PC-9 (cell line): ENCODE results near the gene LIX1. TPM values are rescaled to one million over a fixed set of nuclear protein-coding genes. Genes with fewer than 3 reads are reported as not detected.

Experiments used
- BruUV-seq: library from RNA; stranded (reverse); fragments of 400-500 nt; replicated peaks from 2 replicates; lab custom pipeline; 2021; lab: Mats Ljungman, UMichigan
- CTCF ChIA-PET: fragments of 300-600 bp; sonication (Branson Sonifier 250); formaldehyde crosslinking; loops from one replicate; lab custom pipeline; 2022; ENCODE audit warnings: antibody characterized with exemption; lab: Charles Lee
- POLR2A ChIA-PET: fragments of 300-600 bp; sonication (Branson Sonifier 250); formaldehyde crosslinking; loops from one replicate; lab custom pipeline; 2022; ENCODE audit warnings: antibody characterized with exemption; ENCODE audit not compliant: unreplicated experiment; lab: Charles Lee
- DNase-seq, 2 experiments: peaks; one replicate each; pipeline versions ENCODE4 v3.0.0 to v3.0.0-alpha.2; 2015 to 2022; ENCODE audit warnings: mixed read lengths in 1 of 2
- H2AFZ ChIP-seq: fragments of 200-600 bp; sonication (generic); 2 replicates; pipeline ENCODE4 v1.8.1; 2017; ENCODE audit warnings: antibody characterized with exemption
- H3F3A ChIP-seq: fragments of 200-600 bp; sonication (generic); 2 replicates; pipeline ENCODE4 v1.8.1; 2017; ENCODE audit warnings: antibody characterized with exemption, mild to moderate bottlenecking, low read depth; ENCODE audit not compliant: insufficient read depth
- H3K27ac ChIP-seq: fragments of 200-600 bp; sonication (generic); 2 replicates; pipeline ENCODE4 v1.6.1; 2016; ENCODE audit warnings: mixed run types
- H3K27me3 ChIP-seq: fragments of 200-600 bp; sonication (generic); 2 replicates; pipeline ENCODE4 v1.6.1; 2016; ENCODE audit warnings: low read depth, mixed run types; ENCODE audit not compliant: insufficient read depth
- H3K36me3 ChIP-seq: fragments of 200-600 bp; sonication (generic); 2 replicates; pipeline ENCODE4 v1.6.1; 2016; ENCODE audit warnings: low read depth, mixed run types
- H3K4me1 ChIP-seq: fragments of 200-600 bp; sonication (generic); replicated peaks from 2 replicates; pipeline ENCODE4 v1.6.1; 2016; ENCODE audit warnings: mixed run types; ENCODE audit not compliant: insufficient read depth
- H3K4me2 ChIP-seq: fragments of 200-600 bp; sonication (generic); 2 replicates; pipeline ENCODE4 v1.6.1; 2017; ENCODE audit warnings: mixed run types
- H3K4me3 ChIP-seq: fragments of 200-600 bp; sonication (generic); 2 replicates; pipeline ENCODE4 v1.6.1; 2016; ENCODE audit warnings: mixed run types
- H3K79me2 ChIP-seq: fragments of 200-600 bp; sonication (generic); 2 replicates; pipeline ENCODE4 v1.6.1; 2017; ENCODE audit warnings: low read depth, mixed run types
- H3K9me2 ChIP-seq: fragments of 200-600 bp; sonication (generic); 2 replicates; pipeline ENCODE4 v1.8.1; 2017; ENCODE audit warnings: mild to moderate bottlenecking; ENCODE audit not compliant: insufficient read depth
- H3K9me3 ChIP-seq: fragments of 200-600 bp; sonication (generic); 2 replicates; pipeline ENCODE4 v1.8.1; 2016; ENCODE audit warnings: low read depth; ENCODE audit not compliant: insufficient read depth
- H4K20me1 ChIP-seq: fragments of 200-600 bp; sonication (generic); 2 replicates; pipeline ENCODE4 v1.8.1; 2017; ENCODE audit not compliant: insufficient read depth
- CTCF ChIP-seq: fragments of 200-600 bp; sonication (generic); conservative IDR thresholded peaks from 2 replicates; pipeline ENCODE4 v1.6.1; 2017; ENCODE audit warnings: mixed run types, antibody characterized with exemption, mild to moderate bottlenecking, moderate library complexity
- EZH2 ChIP-seq: fragments of 200-600 bp; sonication (generic); IDR thresholded peaks from 2 replicates; pipeline ENCODE4 v1.8.0; 2017; ENCODE audit warnings: antibody characterized with exemption, low read depth
- intact Hi-C: fragments of 100-400 bp; cut with micrococcal nuclease; formaldehyde crosslinking; loops from one replicate; pipeline ENCODE4 v1.10.0; 2022; ENCODE audit not compliant: unreplicated experiment
- total RNA-seq: library from RNA; stranded (reverse); gene quantifications from 2 replicates; pipeline ENCODE4 v1.2.3, GENCODE V29; 2021

Gene LIX1
- total RNA-seq, 1 experiment from 2014 or later: not detected

- TF ChIP-seq EZH2 (no peak), CTCF (no peak)
- H3K27me3 ChIP-seq: no peaks in the 10 kb centered on the region
- no peaks in the 10 kb centered on the region for H3K79me2 ChIP-seq
- no peak for DNase-seq
- CTCF ChIA-PET: no interaction called here
- POLR2A ChIA-PET: no interaction called here
- no TSS peak for BruUV-seq
- no peak overlapping the region for H2AFZ ChIP-seq
- no peaks in the 10 kb centered on the region for H3K9me3 ChIP-seq
- H3K4me2 ChIP-seq: no peak overlapping the region
- no peaks in the 10 kb centered on the region; the same call in 1 of the 2 replicates for H3K9me2 ChIP-seq
- no peak overlapping the region for H3K27ac ChIP-seq
- intact Hi-C loops: no loop called here
- no peaks in the 10 kb centered on the region for H4K20me1 ChIP-seq
- H3K4me1 ChIP-seq: no peaks in the 10 kb centered on the region
- no peaks in the 10 kb centered on the region for H3K36me3 ChIP-seq
- no peaks in the 10 kb centered on the region for H3F3A ChIP-seq
- no peak overlapping the region for H3K4me3 ChIP-seq
Observed at GRCh38 chr5:97049175-97049574, 93.2 kb downstream of the LIX1 start.

DNA sequence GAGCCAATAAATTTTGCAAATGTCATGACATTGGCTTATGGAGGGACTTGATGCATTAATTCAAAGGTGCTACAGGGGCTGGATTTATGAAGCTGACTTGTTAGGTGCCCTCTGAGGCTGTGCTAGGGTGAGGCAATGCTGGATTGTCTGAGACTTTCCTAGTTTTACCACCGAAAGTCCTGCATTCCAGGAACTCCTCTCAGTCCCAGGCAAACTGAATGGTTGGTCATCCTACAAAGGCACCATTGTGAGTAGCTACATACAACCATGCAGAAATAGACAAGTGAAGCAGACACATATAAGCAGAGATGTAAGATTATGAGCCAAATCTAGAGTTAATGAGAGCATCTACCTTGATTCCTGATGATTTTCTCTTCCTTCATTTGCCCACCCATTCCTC lies 95.3 kb downstream of the LIX1 start:
- Histone ChIP-seq H3K4me3 (no peak overlapping the region), H3K9me3 (no peaks in the 10 kb centered on the region), H3K4me2 (no peak overlapping the region), H3K79me2 (no peaks in the 10 kb centered on the region), H3K27ac (no peak overlapping the region), H3K27me3 (no peaks in the 10 kb centered on the region), H3F3A (no peaks in the 10 kb centered on the region), H3K36me3 (no peaks in the 10 kb centered on the region), H3K4me1 (no peaks in the 10 kb centered on the region), H2AFZ (no peak overlapping the region), H4K20me1 (no peaks in the 10 kb centered on the region), H3K9me2 (no peaks in the 10 kb centered on the region)
- TF ChIP-seq CTCF (no peak), EZH2 (no peak)
- DNase-seq: no peak
- BruUV-seq: no TSS peak
- intact Hi-C loops: no loop called here
- CTCF ChIA-PET: interaction anchor here (0.6 kb wide), 1 partner anchor 986 kb away, joined by 3 read pairs; no protein-coding TSS in a partner anchor
- POLR2A ChIA-PET: no interaction called here

GRCh38 chr5:97046270-97046982 lies 96.0 kb downstream of the LIX1 start:
- ChIA-PET POLR2A (no interaction called here), CTCF (no interaction called here)
- no peaks in the 10 kb centered on the region for H3K79me2 ChIP-seq
- intact Hi-C loops: no loop called here
- no peak overlapping the region for H3K27ac ChIP-seq
- H3K9me2 ChIP-seq: no peaks in the 10 kb centered on the region
- no peak overlapping the region for H2AFZ ChIP-seq
- no peak overlapping the region for H3K4me3 ChIP-seq
- H3K36me3 ChIP-seq: no peaks in the 10 kb centered on the region
- no peaks in the 10 kb centered on the region for H3K4me1 ChIP-seq
- no peak for TF ChIP-seq CTCF
- TF ChIP-seq EZH2: no peak
- H4K20me1 ChIP-seq: no peaks in the 10 kb centered on the region
- no peaks in the 10 kb centered on the region for H3K9me3 ChIP-seq
- H3K27me3 ChIP-seq: no peaks in the 10 kb centered on the region
- H3K4me2 ChIP-seq: no peak overlapping the region
- H3F3A ChIP-seq: no peaks in the 10 kb centered on the region
- BruUV-seq: no TSS peak
- DNase-seq: no peak
